NCI-H1092 treated with DMSO at 0.1 percent for 48 hours (cell line): ENCODE data around the gene LDLRAD4.

Source experiments
- DNase-seq: peaks from one replicate; lab custom pipeline; 2025; lab: John Stamatoyannopoulos, UW

The LDLRAD4 gene

GRCh38 chr18:13265911-13266217 lies 47.3 kb downstream of the LDLRAD4 start:
- no peak for DNase-seq

- no peak for DNase-seq
These were observed 47.9 kb downstream of the LDLRAD4 start for GRCh38 chr18:13266218-13267100.

DNA sequence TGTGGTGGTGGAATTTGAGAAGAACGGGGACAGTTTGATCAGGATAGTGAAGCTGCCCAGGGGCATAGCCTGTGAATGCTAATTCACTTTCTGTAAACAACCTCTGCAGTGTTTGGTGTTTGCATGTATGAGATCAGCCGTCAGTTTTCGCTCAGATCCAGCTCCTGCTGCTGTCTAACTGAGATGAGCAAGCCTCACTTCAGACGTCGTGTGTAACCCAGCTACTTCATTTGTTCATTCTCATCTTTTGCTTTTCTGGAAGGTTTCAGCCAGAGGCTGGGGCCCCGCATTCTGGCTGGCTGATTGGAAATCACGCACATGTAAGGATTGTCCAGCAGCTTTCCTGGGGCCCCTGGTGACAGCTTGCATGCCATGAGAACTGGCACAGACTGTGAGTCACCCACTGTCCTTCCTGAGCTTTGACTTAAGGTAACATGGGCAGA lies 48.9 kb downstream of the LDLRAD4 start:
- DNase-seq, result no peak

- no peak for DNase-seq
These were observed 49.8 kb downstream of the LDLRAD4 start for GRCh38 chr18:13268158-13269012.

GRCh38 chr18:13269013-13269280 lies 50.4 kb downstream of the LDLRAD4 start:
- DNase-seq, result no peak

DNA sequence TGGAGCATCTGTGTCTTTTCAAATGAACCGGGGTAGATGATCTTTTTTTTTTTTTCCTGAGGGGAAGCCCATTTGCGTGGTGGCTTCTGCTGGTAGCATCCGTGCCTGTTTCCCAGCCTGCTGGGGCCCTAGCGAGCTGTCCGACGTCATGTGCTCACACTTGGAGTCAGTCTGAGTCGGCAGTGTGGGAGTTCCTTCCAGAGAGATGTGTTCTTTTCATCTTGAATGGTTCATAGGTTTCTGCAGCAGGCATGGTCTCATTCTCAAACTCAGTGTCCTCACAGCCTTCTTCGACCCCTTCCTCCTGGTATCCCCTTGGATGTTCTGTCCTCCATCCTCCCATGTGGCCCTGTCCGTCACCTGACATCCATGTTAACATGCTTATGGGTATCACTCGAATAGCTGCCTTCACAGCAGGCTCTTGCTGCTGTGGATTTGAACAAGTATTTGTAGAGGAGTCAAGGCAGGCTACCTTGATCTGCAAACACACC lies 51.0 kb downstream of the LDLRAD4 start:
- no peak for DNase-seq

- no peak for DNase-seq
These were observed 51.8 kb downstream of the LDLRAD4 start for GRCh38 chr18:13270279-13270855.

GRCh38 chr18:13271302-13271911 lies 52.8 kb downstream of the LDLRAD4 start:
- no peak for DNase-seq

GRCh38 chr18:13272416-13272815 lies 53.9 kb downstream of the LDLRAD4 start:
- DNase-seq, result no peak

DNA sequence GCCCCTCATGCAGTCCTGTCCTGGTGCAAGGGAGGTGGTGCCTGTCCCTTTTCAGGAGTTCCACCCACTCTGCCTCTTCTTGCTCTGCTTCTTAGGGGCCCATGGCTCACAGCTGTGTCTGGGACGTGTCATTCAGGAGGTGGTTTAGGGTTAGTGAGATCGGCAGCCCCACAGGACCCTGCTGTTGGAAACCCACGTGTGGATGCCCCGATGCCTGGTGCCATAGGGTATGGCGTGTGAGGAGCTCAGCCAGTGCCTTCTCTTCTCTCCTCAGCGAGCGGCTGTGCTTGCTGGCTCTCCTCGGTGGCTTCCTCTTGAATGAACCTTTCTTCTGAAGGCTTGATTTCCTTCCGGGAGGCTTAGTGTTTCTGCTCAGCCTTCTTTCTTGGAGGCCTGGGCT lies 55.2 kb downstream of the LDLRAD4 start:
- no peak for DNase-seq

- DNase-seq, result no peak
These were observed 56.5 kb downstream of the LDLRAD4 start for GRCh38 chr18:13275075-13275474.

- no peak for DNase-seq
These were observed 58.3 kb downstream of the LDLRAD4 start for GRCh38 chr18:13276530-13277520.

DNA sequence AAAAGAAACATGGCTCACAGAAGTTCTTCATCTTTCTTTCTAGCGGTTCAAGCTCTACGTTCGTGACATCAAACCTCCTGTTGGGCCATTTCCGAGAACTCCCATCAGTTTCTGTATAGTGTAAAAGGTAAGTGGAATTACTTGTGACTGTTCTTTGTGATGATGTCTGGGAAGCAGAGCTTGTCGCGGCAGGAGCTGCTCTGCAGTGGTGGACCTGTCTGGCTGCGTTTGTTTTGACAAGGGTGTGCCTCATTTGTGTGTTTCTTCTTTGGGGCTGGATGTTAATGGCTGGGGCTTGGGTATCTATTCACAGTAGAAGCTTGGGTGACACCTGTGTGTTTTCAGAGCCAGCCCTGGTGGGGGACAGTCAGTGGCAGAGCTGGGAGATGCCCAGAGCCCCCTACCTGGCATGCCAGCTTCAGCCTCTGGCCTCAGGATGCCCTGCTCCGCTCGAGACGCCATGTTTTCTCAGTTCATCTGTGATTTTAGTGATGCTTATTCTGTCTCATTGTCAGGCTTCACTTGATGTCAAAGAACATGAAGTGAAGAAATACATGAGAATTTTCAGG lies 59.6 kb downstream of the LDLRAD4 start:
- no peak for DNase-seq

GRCh38 chr18:13279181-13280069 lies 60.9 kb downstream of the LDLRAD4 start:
- DNase-seq, result no peak

- no peak for DNase-seq
These were observed 61.7 kb downstream of the LDLRAD4 start for GRCh38 chr18:13280070-13280795.

DNA sequence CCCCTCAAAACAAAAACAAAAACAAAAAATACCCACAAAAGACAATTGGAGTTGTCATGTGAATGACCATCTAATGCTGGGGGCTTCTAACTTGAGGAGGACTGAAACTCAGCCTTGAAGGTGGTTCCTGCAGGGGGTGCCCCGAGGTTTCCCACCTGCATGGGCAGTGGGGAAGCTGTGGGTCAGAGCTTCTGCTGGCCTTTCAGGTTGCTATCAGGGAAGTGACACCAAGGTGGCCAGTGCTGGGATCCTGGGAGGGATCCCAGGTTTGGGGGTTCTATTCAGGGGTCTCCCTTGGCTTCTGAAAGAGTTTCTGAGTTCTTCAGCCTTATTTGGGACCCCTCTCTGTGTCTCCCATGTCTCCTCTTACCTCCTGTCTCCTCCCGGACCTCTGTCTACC lies 62.8 kb downstream of the LDLRAD4 start:
- no peak for DNase-seq

DNA sequence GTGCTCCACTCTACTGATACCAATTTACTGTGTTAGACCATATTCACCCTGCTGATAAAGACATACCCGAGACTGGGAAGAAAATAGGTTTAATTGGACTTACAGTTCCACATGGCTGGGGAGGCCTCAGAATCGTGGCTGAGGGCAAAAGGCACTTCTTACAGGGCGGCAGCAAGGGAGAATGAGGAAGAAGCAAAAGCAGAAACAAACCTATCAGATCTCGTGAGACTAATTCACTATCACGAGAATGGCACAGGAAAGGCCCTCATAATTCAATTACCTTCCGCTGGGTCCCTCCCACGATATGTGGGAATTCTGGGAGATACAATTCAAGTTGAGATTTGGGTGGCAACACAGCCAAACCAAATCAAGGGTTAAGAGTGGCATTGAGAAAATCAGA lies 65.2 kb downstream of the LDLRAD4 start:
- DNase-seq, result no peak

DNA sequence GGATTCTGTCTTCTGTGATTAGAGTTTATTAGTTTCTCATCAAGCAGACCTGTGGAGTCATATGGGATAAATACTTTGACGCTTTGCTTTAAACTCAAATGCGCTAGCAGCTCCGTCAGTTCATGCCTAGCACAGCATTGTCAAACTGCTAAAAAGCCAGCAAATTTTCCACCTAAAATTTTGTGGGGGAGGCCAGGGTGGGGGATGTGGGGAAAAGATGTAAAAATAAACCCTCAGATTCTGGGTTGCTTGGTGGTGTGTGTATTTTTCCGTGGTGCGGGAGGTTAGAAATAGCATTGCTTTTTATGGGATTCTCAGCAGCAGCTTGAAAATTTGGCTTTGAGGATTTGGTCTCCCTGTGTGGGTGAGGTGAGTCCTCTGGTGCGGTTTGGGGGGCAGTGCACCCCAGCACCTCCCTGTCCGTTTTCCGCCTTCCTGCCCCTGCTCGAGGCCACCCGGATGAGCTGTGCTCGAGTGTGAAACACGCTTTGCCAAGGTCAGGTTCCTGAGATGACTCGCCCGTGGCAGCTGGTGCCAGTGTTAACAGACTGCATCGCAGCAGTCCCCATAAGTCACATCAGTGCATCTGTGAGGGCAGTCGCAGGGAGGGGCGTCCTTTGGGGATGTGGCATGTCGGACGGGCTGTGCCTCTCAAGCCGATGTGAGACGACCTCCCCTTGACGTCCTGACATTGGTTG lies 65.9 kb downstream of the LDLRAD4 start:
- DNase-seq, result no peak

DNA sequence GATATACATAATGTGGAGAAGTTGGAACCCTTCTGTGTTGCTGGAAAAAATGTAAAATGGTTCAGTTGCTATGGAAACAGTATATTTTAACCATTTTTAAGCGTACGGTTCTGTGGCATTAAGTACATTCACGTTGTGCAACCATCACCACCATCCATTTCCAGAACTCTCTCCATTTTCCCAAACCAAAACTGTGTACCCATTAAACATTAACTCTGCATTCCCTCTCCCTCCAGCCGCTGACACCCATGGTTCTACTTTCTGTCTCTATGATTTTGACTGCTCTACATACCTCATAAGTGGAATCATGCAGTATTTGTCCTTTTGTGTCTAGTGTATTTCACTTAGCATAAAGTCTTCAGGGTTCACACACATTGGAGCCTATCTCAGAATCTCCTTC lies 67.3 kb downstream of the LDLRAD4 start:
- no peak for DNase-seq
